ENCODE measurements around the gene PRSS53. TPM values are rescaled to one million over a fixed set of nuclear protein-coding genes. Genes with fewer than 3 reads are reported as not detected.

PRSS53 gene
- total and polyA plus RNA-seq, 2 experiments from 2014 or later, result 0.36 to 2.7 TPM

DNA sequence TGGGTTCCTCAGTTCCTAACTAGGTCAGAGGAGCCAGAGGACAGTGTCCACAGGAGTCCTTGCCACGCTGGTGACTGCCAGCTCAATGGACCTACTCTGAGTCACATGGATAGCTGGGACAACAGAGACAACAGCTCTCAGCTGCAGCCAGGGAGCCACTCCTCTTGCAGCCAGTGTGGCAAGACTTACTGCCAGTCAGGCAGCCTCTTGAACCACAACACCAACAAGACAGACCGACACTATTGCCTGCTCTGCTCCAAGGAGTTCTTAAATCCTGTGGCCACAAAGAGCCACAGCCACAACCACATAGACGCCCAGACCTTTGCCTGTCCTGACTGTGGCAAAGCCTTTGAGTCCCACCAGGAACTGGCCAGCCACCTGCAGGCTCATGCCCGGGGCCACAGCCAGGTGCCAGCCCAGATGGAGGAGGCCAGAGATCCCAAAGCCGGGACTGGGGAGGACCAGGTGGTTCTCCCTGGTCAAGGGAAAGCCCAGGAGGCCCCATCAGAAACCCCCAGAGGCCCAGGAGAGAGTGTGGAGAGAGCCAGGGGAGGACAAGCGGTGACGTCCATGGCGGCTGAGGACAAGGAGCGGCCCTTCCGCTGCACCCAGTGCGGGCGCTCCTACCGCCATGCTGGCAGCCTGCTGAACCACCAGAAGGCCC is 7.9 kb downstream of the PRSS53 start (continued):
- TF ChIP-seq, protein P1, sequence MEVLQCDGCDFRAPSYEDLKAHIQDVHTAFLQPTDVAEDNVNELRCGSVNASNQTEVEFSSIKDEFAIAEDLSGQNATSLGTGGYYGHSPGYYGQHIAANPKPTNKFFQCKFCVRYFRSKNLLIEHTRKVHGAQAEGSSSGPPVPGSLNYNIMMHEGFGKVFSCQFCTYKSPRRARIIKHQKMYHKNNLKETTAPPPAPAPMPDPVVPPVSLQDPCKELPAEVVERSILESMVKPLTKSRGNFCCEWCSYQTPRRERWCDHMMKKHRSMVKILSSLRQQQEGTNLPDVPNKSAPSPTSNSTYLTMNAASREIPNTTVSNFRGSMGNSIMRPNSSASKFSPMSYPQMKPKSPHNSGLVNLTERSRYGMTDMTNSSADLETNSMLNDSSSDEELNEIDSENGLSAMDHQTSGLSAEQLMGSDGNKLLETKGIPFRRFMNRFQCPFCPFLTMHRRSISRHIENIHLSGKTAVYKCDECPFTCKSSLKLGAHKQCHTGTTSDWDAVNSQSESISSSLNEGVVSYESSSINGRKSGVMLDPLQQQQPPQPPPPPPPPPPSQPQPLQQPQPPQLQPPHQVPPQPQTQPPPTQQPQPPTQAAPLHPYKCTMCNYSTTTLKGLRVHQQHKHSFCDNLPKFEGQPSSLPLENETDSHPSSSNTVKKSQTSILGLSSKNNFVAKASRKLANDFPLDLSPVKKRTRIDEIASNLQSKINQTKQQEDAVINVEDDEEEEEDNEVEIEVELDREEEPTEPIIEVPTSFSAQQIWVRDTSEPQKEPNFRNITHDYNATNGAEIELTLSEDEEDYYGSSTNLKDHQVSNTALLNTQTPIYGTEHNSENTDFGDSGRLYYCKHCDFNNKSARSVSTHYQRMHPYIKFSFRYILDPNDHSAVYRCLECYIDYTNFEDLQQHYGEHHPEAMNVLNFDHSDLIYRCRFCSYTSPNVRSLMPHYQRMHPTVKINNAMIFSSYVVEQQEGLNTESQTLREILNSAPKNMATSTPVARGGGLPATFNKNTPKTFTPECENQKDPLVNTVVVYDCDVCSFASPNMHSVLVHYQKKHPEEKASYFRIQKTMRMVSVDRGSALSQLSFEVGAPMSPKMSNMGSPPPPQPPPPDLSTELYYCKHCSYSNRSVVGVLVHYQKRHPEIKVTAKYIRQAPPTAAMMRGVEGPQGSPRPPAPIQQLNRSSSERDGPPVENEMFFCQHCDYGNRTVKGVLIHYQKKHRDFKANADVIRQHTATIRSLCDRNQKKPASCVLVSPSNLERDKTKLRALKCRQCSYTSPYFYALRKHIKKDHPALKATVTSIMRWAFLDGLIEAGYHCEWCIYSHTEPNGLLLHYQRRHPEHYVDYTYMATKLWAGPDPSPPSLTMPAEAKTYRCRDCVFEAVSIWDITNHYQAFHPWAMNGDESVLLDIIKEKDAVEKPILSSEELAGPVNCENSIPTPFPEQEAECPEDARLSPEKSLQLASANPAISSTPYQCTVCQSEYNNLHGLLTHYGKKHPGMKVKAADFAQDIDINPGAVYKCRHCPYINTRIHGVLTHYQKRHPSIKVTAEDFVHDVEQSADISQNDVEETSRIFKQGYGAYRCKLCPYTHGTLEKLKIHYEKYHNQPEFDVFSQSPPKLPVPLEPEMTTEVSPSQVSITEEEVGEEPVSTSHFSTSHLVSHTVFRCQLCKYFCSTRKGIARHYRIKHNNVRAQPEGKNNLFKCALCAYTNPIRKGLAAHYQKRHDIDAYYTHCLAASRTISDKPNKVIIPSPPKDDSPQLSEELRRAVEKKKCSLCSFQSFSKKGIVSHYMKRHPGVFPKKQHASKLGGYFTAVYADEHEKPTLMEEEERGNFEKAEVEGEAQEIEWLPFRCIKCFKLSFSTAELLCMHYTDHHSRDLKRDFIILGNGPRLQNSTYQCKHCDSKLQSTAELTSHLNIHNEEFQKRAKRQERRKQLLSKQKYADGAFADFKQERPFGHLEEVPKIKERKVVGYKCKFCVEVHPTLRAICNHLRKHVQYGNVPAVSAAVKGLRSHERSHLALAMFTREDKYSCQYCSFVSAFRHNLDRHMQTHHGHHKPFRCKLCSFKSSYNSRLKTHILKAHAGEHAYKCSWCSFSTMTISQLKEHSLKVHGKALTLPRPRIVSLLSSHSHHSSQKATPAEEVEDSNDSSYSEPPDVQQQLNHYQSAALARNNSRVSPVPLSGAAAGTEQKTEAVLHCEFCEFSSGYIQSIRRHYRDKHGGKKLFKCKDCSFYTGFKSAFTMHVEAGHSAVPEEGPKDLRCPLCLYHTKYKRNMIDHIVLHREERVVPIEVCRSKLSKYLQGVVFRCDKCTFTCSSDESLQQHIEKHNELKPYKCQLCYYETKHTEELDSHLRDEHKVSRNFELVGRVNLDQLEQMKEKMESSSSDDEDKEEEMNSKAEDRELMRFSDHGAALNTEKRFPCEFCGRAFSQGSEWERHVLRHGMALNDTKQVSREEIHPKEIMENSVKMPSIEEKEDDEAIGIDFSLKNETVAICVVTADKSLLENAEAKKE (CRISPR knock-in tag; IDR thresholded peaks at IDR 0.05), result no peak
- TF ChIP-seq STAT1 (IDR thresholded peaks at IDR 0.05; ENCODE audit: unreplicated experiment) (no peak), NANOG (IDR thresholded peaks at IDR 0.05; ENCODE audit: borderline replicate concordance) (no peak), EZH2phosphoT487 (IDR thresholded peaks at IDR 0.05; ENCODE audit: unreplicated experiment) (no peak)

GRCh38 chr16:31080035-31080629 is 8.6 kb downstream of the PRSS53 start:
- Mint-ChIP-seq H3K4me1 (peaks cover under 1% of the 10 kb centered on the region; the same call in 1 of the 3 replicates), H3K4me3 (no peak overlapping the region), H3K27ac (no peak overlapping the region), H3K9me3 (no peaks in the 10 kb centered on the region), H3K27me3 (ENCODE audit: insufficient read depth, low read depth, poor library complexity) (peaks cover 8% of the 10 kb centered on the region), H3K36me3 (ENCODE audit: low read depth) (peaks cover 56% of the 10 kb centered on the region)
- peaks cover under 1% of the 10 kb centered on the region; the same call in 1 of the 2 replicates for H3K4me1 ChIP-seq (ENCODE audit: insufficient read depth)
- ATAC-seq (no peak), DNase-seq (ENCODE audit: low spot score) (peak; percentile 18)
- H3K27ac ChIP-seq (ENCODE audit: low read depth), result no peak overlapping the region
- H3K36me3 ChIP-seq (ENCODE audit: insufficient read depth), result peaks cover 7% of the 10 kb centered on the region; the same call in 1 of the 2 replicates
- no peaks in the 10 kb centered on the region; the same call in 1 of the 2 replicates for H4K20me1 ChIP-seq (replicated peaks; ENCODE audit: insufficient read depth)
- H3K9me2 ChIP-seq (ENCODE audit: insufficient read depth), result no peaks in the 10 kb centered on the region
- H3K4me3 ChIP-seq, result no peak overlapping the region
- peaks cover 17% of the 10 kb centered on the region for H3K79me2 ChIP-seq (replicated peaks; ENCODE audit: insufficient read depth)
- TF ChIP-seq, protein P2, sequence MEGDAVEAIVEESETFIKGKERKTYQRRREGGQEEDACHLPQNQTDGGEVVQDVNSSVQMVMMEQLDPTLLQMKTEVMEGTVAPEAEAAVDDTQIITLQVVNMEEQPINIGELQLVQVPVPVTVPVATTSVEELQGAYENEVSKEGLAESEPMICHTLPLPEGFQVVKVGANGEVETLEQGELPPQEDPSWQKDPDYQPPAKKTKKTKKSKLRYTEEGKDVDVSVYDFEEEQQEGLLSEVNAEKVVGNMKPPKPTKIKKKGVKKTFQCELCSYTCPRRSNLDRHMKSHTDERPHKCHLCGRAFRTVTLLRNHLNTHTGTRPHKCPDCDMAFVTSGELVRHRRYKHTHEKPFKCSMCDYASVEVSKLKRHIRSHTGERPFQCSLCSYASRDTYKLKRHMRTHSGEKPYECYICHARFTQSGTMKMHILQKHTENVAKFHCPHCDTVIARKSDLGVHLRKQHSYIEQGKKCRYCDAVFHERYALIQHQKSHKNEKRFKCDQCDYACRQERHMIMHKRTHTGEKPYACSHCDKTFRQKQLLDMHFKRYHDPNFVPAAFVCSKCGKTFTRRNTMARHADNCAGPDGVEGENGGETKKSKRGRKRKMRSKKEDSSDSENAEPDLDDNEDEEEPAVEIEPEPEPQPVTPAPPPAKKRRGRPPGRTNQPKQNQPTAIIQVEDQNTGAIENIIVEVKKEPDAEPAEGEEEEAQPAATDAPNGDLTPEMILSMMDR (conservative IDR thresholded peaks at IDR 0.05; ENCODE audit: low read depth in 2 of 2), result 0 out of 4 replicates have a peak, but pooled peaks of 1 of the 2 experiments have one; percentile 1
- TF ChIP-seq JUNB (IDR thresholded peaks at IDR 0.05; ENCODE audit: unreplicated experiment), result no peak
- H3F3A ChIP-seq (replicated peaks; ENCODE audit: low read depth), result no peaks in the 10 kb centered on the region
- no peaks in the 10 kb centered on the region for H3K27me3 ChIP-seq (ENCODE audit: insufficient read depth)
- H2AFZ ChIP-seq, result no peak overlapping the region
- H3K4me2 ChIP-seq, result no peak overlapping the region
